Astrocyte of the cerebellum (primary cell): ENCODE results near the gene ANKRD27.

Experiments
- DNase-seq: peaks from one replicate; pipeline ENCODE4 v3.0.0-alpha.2; 2011; ENCODE audit warnings: low read depth
- H3K4me3 ChIP-seq: 2 replicates; pipeline ENCODE4 v1.5.1; 2011; ENCODE audit warnings: mild to moderate bottlenecking, low read depth, low read length, moderate library complexity
- in situ Hi-C: cut with HindIII; loops from 2 replicates; pipeline ENCODE4 v1.10.0; 2017; ENCODE audit warnings: low sequenced_read_pairs
- TF ChIP-seq, protein P1 (sequence below): IDR thresholded peaks from 2 replicates; pipeline ENCODE4 v1.5.1; 2012; ENCODE audit warnings: low read length, low read depth, moderate library complexity, mild to moderate bottlenecking; ENCODE audit errors: missing control alignments

Gene ANKRD27

DNA sequence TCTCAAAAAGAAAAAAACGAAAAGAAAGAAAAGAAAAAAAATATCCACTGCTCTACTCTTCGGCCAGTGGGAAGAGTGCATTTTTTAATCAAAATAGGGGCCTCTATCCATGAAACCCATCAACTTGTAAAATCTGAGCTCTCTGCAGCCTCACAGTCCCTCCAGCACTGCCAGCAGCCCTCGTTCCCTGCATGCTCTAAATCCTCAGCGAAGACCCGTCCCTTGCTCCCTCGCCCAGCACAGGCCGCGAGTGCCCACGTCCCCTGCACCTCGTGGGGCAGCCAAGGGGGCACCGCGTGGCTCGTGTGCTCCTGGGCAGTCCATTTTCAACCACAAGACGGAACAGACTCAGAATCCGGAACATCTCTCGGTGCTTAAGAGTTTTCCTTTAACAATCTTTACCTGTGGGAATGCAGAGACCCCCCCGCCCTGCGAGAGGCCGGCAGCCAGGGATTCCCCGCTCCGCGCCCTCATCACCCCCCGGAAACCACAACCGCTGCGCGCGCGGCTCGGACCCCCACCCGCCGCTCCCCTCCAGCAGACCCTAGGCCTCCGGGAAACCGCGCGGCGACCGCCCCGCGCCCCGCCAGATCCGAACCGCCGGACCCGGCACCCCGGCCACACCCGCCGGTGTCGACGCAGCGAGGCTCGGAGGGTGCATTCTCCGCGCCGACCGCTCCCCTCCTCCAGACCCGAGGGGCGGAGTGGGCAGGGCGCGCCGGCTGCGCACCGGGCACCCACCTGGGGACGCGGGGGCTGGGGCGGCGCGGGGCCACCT lies 638 bp downstream of the ANKRD27 start:
- TF ChIP-seq, protein P1, sequence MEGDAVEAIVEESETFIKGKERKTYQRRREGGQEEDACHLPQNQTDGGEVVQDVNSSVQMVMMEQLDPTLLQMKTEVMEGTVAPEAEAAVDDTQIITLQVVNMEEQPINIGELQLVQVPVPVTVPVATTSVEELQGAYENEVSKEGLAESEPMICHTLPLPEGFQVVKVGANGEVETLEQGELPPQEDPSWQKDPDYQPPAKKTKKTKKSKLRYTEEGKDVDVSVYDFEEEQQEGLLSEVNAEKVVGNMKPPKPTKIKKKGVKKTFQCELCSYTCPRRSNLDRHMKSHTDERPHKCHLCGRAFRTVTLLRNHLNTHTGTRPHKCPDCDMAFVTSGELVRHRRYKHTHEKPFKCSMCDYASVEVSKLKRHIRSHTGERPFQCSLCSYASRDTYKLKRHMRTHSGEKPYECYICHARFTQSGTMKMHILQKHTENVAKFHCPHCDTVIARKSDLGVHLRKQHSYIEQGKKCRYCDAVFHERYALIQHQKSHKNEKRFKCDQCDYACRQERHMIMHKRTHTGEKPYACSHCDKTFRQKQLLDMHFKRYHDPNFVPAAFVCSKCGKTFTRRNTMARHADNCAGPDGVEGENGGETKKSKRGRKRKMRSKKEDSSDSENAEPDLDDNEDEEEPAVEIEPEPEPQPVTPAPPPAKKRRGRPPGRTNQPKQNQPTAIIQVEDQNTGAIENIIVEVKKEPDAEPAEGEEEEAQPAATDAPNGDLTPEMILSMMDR = no peak
- in situ Hi-C loops = no loop called here
- H3K4me3 ChIP-seq = peak overlapping the region; percentile 78
- DNase-seq = no peak

DNA sequence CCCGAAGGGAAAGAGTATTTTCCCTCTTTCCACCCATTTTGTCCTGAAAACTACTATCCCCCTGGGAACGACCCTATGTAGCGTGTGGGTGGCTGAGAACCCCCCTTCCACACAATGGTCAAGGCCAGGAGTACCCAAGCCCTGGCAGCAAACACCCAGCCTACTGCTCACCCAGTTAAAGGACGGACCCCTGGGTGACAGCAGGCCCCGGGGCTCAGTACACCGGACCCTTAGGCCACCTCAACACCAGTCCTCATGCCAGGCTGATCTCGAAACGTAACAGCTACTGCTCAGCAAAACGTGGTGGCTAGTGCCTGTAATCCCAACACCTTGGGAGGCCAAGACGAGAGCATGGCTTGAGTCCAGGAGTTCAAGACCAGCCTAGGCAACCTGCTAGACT lies 1.4 kb downstream of the ANKRD27 start:
- no peak for DNase-seq
- H3K4me3 ChIP-seq = peak overlapping the region; percentile 78
- in situ Hi-C loops = no loop called here
- TF ChIP-seq, protein P1 = no peak

GRCh38 chr19:32672841-32673240 lies 2.1 kb downstream of the ANKRD27 start:
- in situ Hi-C loops = no loop called here
- H3K4me3 ChIP-seq = no peak overlapping the region
- no peak for DNase-seq
- TF ChIP-seq, protein P1 = no peak

DNA sequence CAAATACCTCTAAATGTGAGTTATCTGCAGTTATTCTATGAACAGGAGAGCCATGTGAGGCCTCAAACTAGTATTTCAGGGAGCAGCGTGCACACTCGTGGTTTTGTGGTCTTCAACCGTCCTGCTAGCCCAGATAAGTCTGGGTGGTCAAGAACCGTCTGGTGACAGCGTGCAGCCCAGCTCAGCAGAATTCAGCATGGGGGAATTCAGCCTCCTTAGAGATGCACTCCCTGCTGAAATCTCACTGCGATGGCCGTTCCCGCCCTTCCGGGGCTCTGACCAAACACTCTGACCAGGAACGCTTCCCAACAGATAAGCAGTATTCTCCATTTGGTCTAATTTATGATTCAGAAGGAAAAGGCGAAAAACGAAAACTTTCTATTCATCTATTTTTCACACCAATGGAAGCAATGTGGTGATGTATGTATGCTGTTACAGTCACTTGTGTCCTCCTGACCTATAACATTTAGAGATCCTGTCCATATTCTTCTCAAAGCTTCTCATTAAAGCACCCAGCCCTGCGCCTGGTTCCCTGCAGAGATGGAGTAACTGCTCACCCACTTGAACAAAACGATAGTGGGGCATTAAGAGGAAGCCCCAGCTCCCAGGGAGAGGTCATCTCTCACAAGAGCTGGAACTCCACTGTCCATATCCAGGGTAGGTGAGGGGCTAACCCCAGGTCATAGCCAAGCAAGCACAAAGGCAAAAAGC lies 2.9 kb downstream of the ANKRD27 start:
- in situ Hi-C loops = no loop called here
- H3K4me3 ChIP-seq = no peak overlapping the region
- DNase-seq = no peak
- TF ChIP-seq, protein P1 = no peak

- in situ Hi-C loops = no loop called here
- DNase-seq = no peak
- TF ChIP-seq, protein P1 = no peak
- no peak overlapping the region for H3K4me3 ChIP-seq
These were observed 5.7 kb downstream of the ANKRD27 start for GRCh38 chr19:32669310-32669709.

DNA sequence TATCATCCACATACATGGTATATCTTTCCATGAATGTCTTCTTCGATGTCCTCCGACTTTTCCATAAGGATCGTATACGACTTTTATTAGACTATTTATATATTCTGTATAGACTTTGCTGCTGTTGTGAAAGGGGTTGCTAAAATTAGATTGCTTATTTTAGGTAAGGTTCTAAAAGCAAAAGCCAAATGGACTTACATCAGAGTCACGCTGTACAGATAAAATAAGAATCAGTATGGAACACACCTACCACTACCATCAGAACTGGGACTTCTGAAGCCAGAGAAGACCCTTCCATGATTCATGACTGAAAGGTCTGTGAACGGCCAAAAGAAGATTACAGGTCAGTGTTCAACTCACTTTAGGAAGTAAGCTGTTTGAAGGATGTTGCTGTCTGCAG lies 8.9 kb downstream of the ANKRD27 start:
- no peak for DNase-seq
- no peak overlapping the region for H3K4me3 ChIP-seq
- TF ChIP-seq, protein P1 = no peak
- in situ Hi-C loops = no loop called here
